PC-3 (cell line): ENCODE measurements around the gene SEC22C. TPM values are rescaled to one million over a fixed set of nuclear protein-coding genes. Genes with fewer than 3 reads are reported as not detected.

Experiments used
- ATAC-seq: fragments of 200-7000 bp; cut with Tn5 transposase; 2 replicates; pipeline ENCODE4 v1.9.1; 2020; ENCODE audit warnings: mild to moderate bottlenecking, moderate library complexity
- BruUV-seq: library from RNA; stranded (reverse); fragments of 400-500 nt; replicated peaks from 2 replicates; lab custom pipeline; 2021; lab: Mats Ljungman, UMichigan
- CTCF ChIA-PET: fragments of 300-600 bp; sonication (Branson Sonifier 250); formaldehyde crosslinking; loops from one replicate; lab custom pipeline; 2022; ENCODE audit warnings: antibody characterized with exemption; lab: Charles Lee
- POLR2A ChIA-PET: fragments of 300-600 bp; sonication (Branson Sonifier 250); formaldehyde crosslinking; loops from one replicate; lab custom pipeline; 2022; ENCODE audit warnings: antibody characterized with exemption; ENCODE audit not compliant: unreplicated experiment; lab: Charles Lee
- DNase-seq: peaks from one replicate; pipeline ENCODE4 v3.0.0-alpha.2; 2015
- H2AFZ ChIP-seq: fragments of 300-600 bp; sonication (generic); 2 replicates; pipeline ENCODE4 v1.6.0; 2016; ENCODE audit warnings: antibody characterized with exemption, low read length
- H3F3A ChIP-seq: fragments of 300-600 bp; sonication (generic); one replicate; pipeline ENCODE4 v1.6.0; 2017; ENCODE audit warnings: antibody characterized with exemption, low read length, control low read depth, mild to moderate bottlenecking; ENCODE audit not compliant: unreplicated experiment
- H3K27ac ChIP-seq: fragments of 300-600 bp; sonication (generic); 2 replicates; pipeline ENCODE4 v1.5.1; 2016; ENCODE audit warnings: mild to moderate bottlenecking, low read length
- H3K27me3 ChIP-seq: fragments of 300-600 bp; sonication (generic); 2 replicates; pipeline ENCODE4 v1.6.1; 2016; ENCODE audit warnings: low read length, mixed read lengths
- H3K36me3 ChIP-seq: fragments of 300-600 bp; sonication (generic); 2 replicates; pipeline ENCODE4 v1.6.1; 2016; ENCODE audit warnings: low read depth, mixed run types, low read length, mixed read lengths
- H3K4me1 ChIP-seq: fragments of 300-600 bp; sonication (generic); 2 replicates; pipeline ENCODE4 v1.5.1; 2016; ENCODE audit warnings: low read length; ENCODE audit not compliant: insufficient read depth
- H3K4me2 ChIP-seq: fragments of 300-600 bp; sonication (generic); 2 replicates; pipeline ENCODE4 v1.6.0; 2016; ENCODE audit warnings: low read length
- H3K4me3 ChIP-seq: fragments of 300-600 bp; sonication (generic); 2 replicates; pipeline ENCODE4 v1.5.1; 2016; ENCODE audit warnings: mild to moderate bottlenecking, low read length, mixed read lengths
- H3K79me2 ChIP-seq: fragments of 300-600 bp; sonication (generic); 2 replicates; pipeline ENCODE4 v1.6.1; 2017; ENCODE audit warnings: low read length, mixed read lengths
- H3K9ac ChIP-seq: fragments of 300-600 bp; sonication (generic); 2 replicates; pipeline ENCODE4 v1.6.0; 2016; ENCODE audit warnings: mild to moderate bottlenecking, low read length
- H3K9me2 ChIP-seq: fragments of 300-600 bp; sonication (generic); replicated peaks from 2 replicates; pipeline ENCODE4 v1.6.1; 2016; ENCODE audit warnings: mixed run types, low read length, mixed read lengths
- H3K9me3 ChIP-seq: fragments of 300-600 bp; sonication (generic); 2 replicates; pipeline ENCODE4 v1.6.1; 2016; ENCODE audit warnings: low read length, mixed read lengths
- H4K20me1 ChIP-seq: fragments of 300-600 bp; sonication (generic); 2 replicates; pipeline ENCODE4 v1.6.1; 2016; ENCODE audit warnings: low read length, mixed read lengths
- CTCF ChIP-seq: fragments of 300-600 bp; sonication (generic); conservative IDR thresholded peaks from 2 replicates; pipeline ENCODE4 v1.5.1; 2017; ENCODE audit warnings: antibody characterized with exemption, low read depth, mild to moderate bottlenecking, low read length
- EZH2 ChIP-seq: fragments of 300-600 bp; sonication (generic); IDR thresholded peaks from one replicate; pipeline ENCODE4 v1.6.1; 2017; ENCODE audit warnings: antibody characterized with exemption, mild to moderate bottlenecking, low read length; ENCODE audit not compliant: unreplicated experiment
- EZH2phosphoT487 ChIP-seq: fragments of 300-600 bp; sonication (generic); IDR thresholded peaks from 2 replicates; pipeline ENCODE4 v1.6.1; 2018; ENCODE audit warnings: mild to moderate bottlenecking, antibody characterized with exemption, low read length, borderline replicate concordance
- intact Hi-C: fragments of 100-400 bp; cut with micrococcal nuclease; formaldehyde crosslinking; loops from 2 replicates; pipeline ENCODE4 v1.9.0; 2023
- total RNA-seq: library from RNA; depleted of rRNA; stranded (reverse); fragments of >200 nt; gene quantifications from 2 replicates; pipeline ENCODE4 v1.2.3, GENCODE V29; 2014

The SEC22C gene
- total RNA-seq, 1 experiment from 2014 or later: 63.3 TPM

GRCh38 chr3:42504334-42505127, 77.2 kb downstream of the SEC22C start:
- H3K4me3 ChIP-seq: no peak overlapping the region
- no peak overlapping the region for H2AFZ ChIP-seq
- H4K20me1 ChIP-seq: no peaks in the 10 kb centered on the region
- TF ChIP-seq EZH2phosphoT487: no peak
- TF ChIP-seq EZH2: no peak
- no peak for TF ChIP-seq CTCF
- H3K36me3 ChIP-seq: no peaks in the 10 kb centered on the region
- ChIA-PET POLR2A (no interaction called here), CTCF (no interaction called here)
- no peaks in the 10 kb centered on the region for H3K27me3 ChIP-seq
- H3K9me2 ChIP-seq: no peaks in the 10 kb centered on the region
- H3K27ac ChIP-seq: no peak overlapping the region
- DNase-seq (no peak), ATAC-seq (no peak)
- peaks cover 22% of the 10 kb centered on the region for H3K4me1 ChIP-seq
- no peaks in the 10 kb centered on the region for H3K79me2 ChIP-seq
- no peaks in the 10 kb centered on the region for H3K9me3 ChIP-seq
- no TSS peak for BruUV-seq
- intact Hi-C loops: no loop called here
- H3K9ac ChIP-seq: no peak overlapping the region
- H3K4me2 ChIP-seq: no peak overlapping the region
- H3F3A ChIP-seq: no peaks in the 10 kb centered on the region

GRCh38 chr3:42503957-42504333, 77.8 kb downstream of the SEC22C start:
- Histone ChIP-seq H3K79me2 (no peaks in the 10 kb centered on the region), H3K27ac (no peak overlapping the region), H3K4me3 (no peak overlapping the region), H3K9me2 (no peaks in the 10 kb centered on the region), H2AFZ (no peak overlapping the region), H3K9ac (no peak overlapping the region), H3K36me3 (no peaks in the 10 kb centered on the region), H3F3A (no peaks in the 10 kb centered on the region), H3K27me3 (no peaks in the 10 kb centered on the region), H4K20me1 (no peaks in the 10 kb centered on the region), H3K4me1 (peaks cover 22% of the 10 kb centered on the region), H3K9me3 (no peaks in the 10 kb centered on the region), H3K4me2 (no peak overlapping the region)
- POLR2A ChIA-PET: no interaction called here
- CTCF ChIA-PET: no interaction called here
- TF ChIP-seq CTCF (no peak), EZH2 (no peak), EZH2phosphoT487 (no peak)
- intact Hi-C loops: loop anchor here (2.0 kb wide), 1 partner anchor 43 kb away; no protein-coding TSS in a partner anchor
- ATAC-seq: no peak
- no TSS peak for BruUV-seq
- no peak for DNase-seq
